ENCODE measurements around the gene LRRC4C.

Gene LRRC4C

GRCh38 chr11:41206388-41206787 is 253.1 kb downstream of the LRRC4C start:
- Histone ChIP-seq H3K9me3 (ENCODE audit: insufficient read depth, low read length, severe bottlenecking) (no peaks in the 10 kb centered on the region), H3K79me2 (ENCODE audit: insufficient read depth, low read length) (no peaks in the 10 kb centered on the region), H3K36me3 (ENCODE audit: insufficient read depth, low read length) (no peaks in the 10 kb centered on the region), H3K4me1 (ENCODE audit: insufficient read depth, low read length) (no peaks in the 10 kb centered on the region), H3K27me3 (ENCODE audit: insufficient read depth, low read length, poor library complexity) (no peaks in the 10 kb centered on the region), H3K4me3 (ENCODE audit: low read depth in 1 of 2, low read length in 2 of 2) (no peak overlapping the region), H4K20me1 (ENCODE audit: insufficient read depth, low read length) (no peaks in the 10 kb centered on the region), H3K27ac (ENCODE audit: low read length) (no peak overlapping the region), H2AFZ (ENCODE audit: low read depth, low read length) (no peak overlapping the region), H3K9ac (ENCODE audit: low read depth, low read length) (no peak overlapping the region), H3K4me2 (ENCODE audit: insufficient read depth, low read length) (no peak overlapping the region)
- TF ChIP-seq EZH2 (IDR thresholded peaks at IDR 0.05; ENCODE audit: borderline replicate concordance, low read depth, low read length, severe bottlenecking) (no peak), CTCF (IDR thresholded peaks at IDR 0.05; ENCODE audit: borderline replicate concordance, extremely low read depth, low read length, poor library complexity, severe bottlenecking) (no peak)
- no peak for DNase-seq
- no peak for ATAC-seq (ENCODE audit: insufficient read depth, low read depth)

GRCh38 chr11:41201156-41201555 is 258.3 kb downstream of the LRRC4C start:
- Histone ChIP-seq H3K27ac (ENCODE audit: low read length) (no peak overlapping the region), H2AFZ (ENCODE audit: low read depth, low read length) (no peak overlapping the region)

GRCh38 chr11:41190437-41191082 is 268.9 kb downstream of the LRRC4C start:
- no peak overlapping the region for H3K9ac ChIP-seq (ENCODE audit: low read depth, low read length)
- no peak for DNase-seq
- no peaks in the 10 kb centered on the region for H3K79me2 ChIP-seq (ENCODE audit: insufficient read depth, low read length)
- no peak overlapping the region for H3K4me2 ChIP-seq (ENCODE audit: insufficient read depth, low read length)
- ATAC-seq (ENCODE audit: insufficient read depth, low read depth): no peak
- no peaks in the 10 kb centered on the region for H4K20me1 ChIP-seq (ENCODE audit: insufficient read depth, low read length)
- H3K9me3 ChIP-seq (ENCODE audit: insufficient read depth, low read length, severe bottlenecking): no peaks in the 10 kb centered on the region
- H3K4me3 ChIP-seq (ENCODE audit: low read depth in 1 of 2, low read length in 2 of 2): no peak overlapping the region
- no peaks in the 10 kb centered on the region for H3K27me3 ChIP-seq (ENCODE audit: insufficient read depth, low read length, poor library complexity)
- TF ChIP-seq EZH2 (IDR thresholded peaks at IDR 0.05; ENCODE audit: borderline replicate concordance, low read depth, low read length, severe bottlenecking): no peak
- TF ChIP-seq CTCF (IDR thresholded peaks at IDR 0.05; ENCODE audit: borderline replicate concordance, extremely low read depth, low read length, poor library complexity, severe bottlenecking): no peak
- no peak overlapping the region for H3K27ac ChIP-seq (ENCODE audit: low read length)
- H2AFZ ChIP-seq (ENCODE audit: low read depth, low read length): no peak overlapping the region
- H3K4me1 ChIP-seq (ENCODE audit: insufficient read depth, low read length): no peaks in the 10 kb centered on the region
- H3K36me3 ChIP-seq (ENCODE audit: insufficient read depth, low read length): no peaks in the 10 kb centered on the region

More at GRCh38 chr11:41201156-41201555, 258.3 kb downstream of the LRRC4C start:
- TF ChIP-seq EZH2 (IDR thresholded peaks at IDR 0.05; ENCODE audit: borderline replicate concordance, low read depth, low read length, severe bottlenecking): no peak
- peak; percentile 62 for TF ChIP-seq CTCF (IDR thresholded peaks at IDR 0.05; ENCODE audit: borderline replicate concordance, extremely low read depth, low read length, poor library complexity, severe bottlenecking)
- Histone ChIP-seq H3K4me1 (ENCODE audit: insufficient read depth, low read length) (no peaks in the 10 kb centered on the region), H3K27me3 (ENCODE audit: insufficient read depth, low read length, poor library complexity) (no peaks in the 10 kb centered on the region), H4K20me1 (ENCODE audit: insufficient read depth, low read length) (no peaks in the 10 kb centered on the region), H3K4me2 (ENCODE audit: insufficient read depth, low read length) (no peak overlapping the region), H3K79me2 (ENCODE audit: insufficient read depth, low read length) (no peaks in the 10 kb centered on the region), H3K9me3 (ENCODE audit: insufficient read depth, low read length, severe bottlenecking) (no peaks in the 10 kb centered on the region), H3K9ac (ENCODE audit: low read depth, low read length) (no peak overlapping the region), H3K4me3 (ENCODE audit: low read depth in 1 of 2, low read length in 2 of 2) (no peak overlapping the region), H3K36me3 (ENCODE audit: insufficient read depth, low read length) (no peaks in the 10 kb centered on the region)
- DNase-seq: peak; percentile 29
- ATAC-seq (ENCODE audit: insufficient read depth, low read depth): peak; percentile 50; the same call in 1 of the 3 replicates
